Kidney epithelial cell (primary cell): ENCODE results near the gene GRAMD4. TPM values are rescaled to one million over a fixed set of nuclear protein-coding genes. Genes with fewer than 3 reads are reported as not detected.

Experiments used
- DNase-seq: peaks from one replicate; pipeline ENCODE4 v3.0.0-alpha.2; 2010; ENCODE audit warnings: low read depth
- H3K27me3 ChIP-seq: 2 replicates; pipeline ENCODE4 v1.6.0; 2011; ENCODE audit warnings: low read length; ENCODE audit not compliant: control insufficient read depth, insufficient read depth
- H3K36me3 ChIP-seq: 2 replicates; pipeline ENCODE4 v1.5.1; 2011; ENCODE audit warnings: low read length; ENCODE audit not compliant: control insufficient read depth, insufficient read depth
- H3K4me3 ChIP-seq: 2 replicates; pipeline ENCODE4 v1.5.1; 2011; ENCODE audit warnings: low read depth, mild to moderate bottlenecking, control low read depth, low read length
- CTCF ChIP-seq: IDR thresholded peaks from 2 replicates; pipeline ENCODE4 v1.5.1; 2011; ENCODE audit warnings: mild to moderate bottlenecking, moderate library complexity, low read length, control low read depth, inconsistent platforms; ENCODE audit not compliant: insufficient read depth, poor library complexity, severe bottlenecking
- total RNA-seq: library from RNA; depleted of rRNA; stranded (reverse); fragments of >200 nt; gene quantifications from 2 replicates; pipeline ENCODE4 v1.2.3, GENCODE V29; 2015

GRAMD4 gene
- total RNA-seq, 1 donor from 2014 or later: 30.4 TPM

GRCh38 chr22:46719921-46720320 is 99.7 kb downstream of the GRAMD4 start:
- no peak for TF ChIP-seq CTCF
- DNase-seq: no peak
- Histone ChIP-seq H3K36me3 (no peaks in the 10 kb centered on the region), H3K27me3 (no peaks in the 10 kb centered on the region), H3K4me3 (no peak overlapping the region)

GRCh38 chr22:46721501-46722085 is 101.4 kb downstream of the GRAMD4 start:
- no peak for TF ChIP-seq CTCF
- H3K27me3 ChIP-seq: no peaks in the 10 kb centered on the region
- DNase-seq: no peak
- H3K4me3 ChIP-seq: no peak overlapping the region
- no peaks in the 10 kb centered on the region for H3K36me3 ChIP-seq

GRCh38 chr22:46723882-46724281 is 103.7 kb downstream of the GRAMD4 start:
- no peak for DNase-seq
- Histone ChIP-seq H3K36me3 (peaks cover 1% of the 10 kb centered on the region), H3K4me3 (no peak overlapping the region), H3K27me3 (no peaks in the 10 kb centered on the region)
- no peak for TF ChIP-seq CTCF

GRCh38 chr22:46725096-46725495 is 104.9 kb downstream of the GRAMD4 start:
- DNase-seq: no peak
- TF ChIP-seq CTCF: no peak
- peaks cover 1% of the 10 kb centered on the region for H3K36me3 ChIP-seq
- H3K27me3 ChIP-seq: no peaks in the 10 kb centered on the region
- no peak overlapping the region for H3K4me3 ChIP-seq

- no peaks in the 10 kb centered on the region for H3K27me3 ChIP-seq
- no peak for DNase-seq
- no peak for TF ChIP-seq CTCF
Measured at GRCh38 chr22:46726066-46726985, 106.1 kb downstream of the GRAMD4 start.

More at GRCh38 chr22:46726066-46726985, 106.1 kb downstream of the GRAMD4 start:
- Histone ChIP-seq H3K36me3 (peaks cover 1% of the 10 kb centered on the region), H3K4me3 (no peak overlapping the region)
